H9 (cell line): Measurements from ENCODE around the gene FOXO6. TPM values are rescaled to one million over a fixed set of nuclear protein-coding genes. Genes with fewer than 3 reads are reported as not detected.
A peak's percentile ranks its signal among the peaks of the same experiment; 100 is the strongest.

Experiments used
- DNase-seq: peaks from one replicate; pipeline ENCODE4 v3.0.0-alpha.2; 2017
- H2AFZ ChIP-seq: one replicate; pipeline ENCODE4 v1.6.1; 2013; ENCODE audit warnings: mild to moderate bottlenecking, low read length, control low read depth, moderate library complexity
- H2AK5ac ChIP-seq: 2 replicates; pipeline ENCODE4 v1.6.1; 2013; ENCODE audit warnings: low read length, control low read depth, mixed read lengths; ENCODE audit not compliant: insufficient read length
- H2BK120ac ChIP-seq: one replicate; pipeline ENCODE4 v1.6.1; 2013; ENCODE audit warnings: low read depth, mild to moderate bottlenecking, low read length, control low read depth, inconsistent platforms; ENCODE audit not compliant: poor library complexity, severe bottlenecking
- H2BK12ac ChIP-seq: 2 replicates; pipeline ENCODE4 v1.6.1; 2013; ENCODE audit warnings: low read length, control low read depth, mixed read lengths, low read depth; ENCODE audit not compliant: insufficient read length
- H2BK15ac ChIP-seq: 2 replicates; pipeline ENCODE4 v1.6.1; 2013; ENCODE audit warnings: low read depth, low read length, control low read depth
- H2BK20ac ChIP-seq: one replicate; pipeline ENCODE4 v1.6.1; 2013; ENCODE audit warnings: low read depth, mild to moderate bottlenecking, low read length, control low read depth, inconsistent platforms; ENCODE audit not compliant: poor library complexity, severe bottlenecking
- H2BK5ac ChIP-seq: 2 replicates; pipeline ENCODE4 v1.6.1; 2013; ENCODE audit warnings: low read length, control low read depth, mixed read lengths; ENCODE audit not compliant: insufficient read length
- H3K14ac ChIP-seq: 2 replicates; pipeline ENCODE4 v1.6.1; 2013; ENCODE audit warnings: low read length, control low read depth; ENCODE audit not compliant: insufficient read depth
- H3K18ac ChIP-seq: 2 replicates; pipeline ENCODE4 v1.6.1; 2013; ENCODE audit warnings: low read depth, mild to moderate bottlenecking, mixed read lengths, low read length, control low read depth; ENCODE audit not compliant: insufficient read length
- H3K23ac ChIP-seq: 2 replicates; pipeline ENCODE4 v1.6.1; 2013; ENCODE audit warnings: low read length, control low read depth, mixed read lengths, low read depth; ENCODE audit not compliant: insufficient read length
- H3K23me2 ChIP-seq: 2 replicates; pipeline ENCODE4 v1.6.1; 2013; ENCODE audit warnings: low read depth, mild to moderate bottlenecking, mixed read lengths, low read length, control low read depth; ENCODE audit not compliant: insufficient read length, poor library complexity, severe bottlenecking
- H3K27ac ChIP-seq: 2 replicates; pipeline ENCODE4 v1.5.1; 2013; ENCODE audit warnings: low read length, control low read depth, mixed read lengths, low read depth; ENCODE audit not compliant: insufficient read length
- H3K27me3 ChIP-seq: 2 replicates; pipeline ENCODE4 v1.6.1; 2013; ENCODE audit warnings: low read length, control low read depth, inconsistent platforms; ENCODE audit not compliant: insufficient read depth
- H3K4ac ChIP-seq: 2 replicates; pipeline ENCODE4 v1.6.1; 2013; ENCODE audit warnings: low read depth, mild to moderate bottlenecking, control low read depth, inconsistent platforms, low read length, moderate library complexity
- H3K4me1 ChIP-seq: 2 replicates; pipeline ENCODE4 v1.6.1; 2013; ENCODE audit warnings: low read length, control low read depth, inconsistent platforms; ENCODE audit not compliant: insufficient read depth
- H3K4me2 ChIP-seq: 2 replicates; pipeline ENCODE4 v1.6.1; 2013; ENCODE audit warnings: low read length, control low read depth, mixed read lengths; ENCODE audit not compliant: insufficient read length, insufficient read depth
- H3K56ac ChIP-seq: 2 replicates; pipeline ENCODE4 v1.6.1; 2013; ENCODE audit warnings: low read depth, mild to moderate bottlenecking, mixed read lengths, low read length, control low read depth; ENCODE audit not compliant: insufficient read length
- H3K79me1 ChIP-seq: 2 replicates; pipeline ENCODE4 v1.6.1; 2013; ENCODE audit warnings: low read depth, mild to moderate bottlenecking, moderate library complexity, low read length, control low read depth, inconsistent platforms; ENCODE audit not compliant: insufficient read depth, poor library complexity, severe bottlenecking
- H3K79me2 ChIP-seq: 2 replicates; pipeline ENCODE4 v1.6.1; 2013; ENCODE audit warnings: low read length, control low read depth, inconsistent platforms; ENCODE audit not compliant: insufficient read depth
- H3K9ac ChIP-seq: 2 replicates; pipeline ENCODE4 v1.6.1; 2013; ENCODE audit warnings: low read length, control low read depth, mixed read lengths; ENCODE audit not compliant: insufficient read length; ENCODE audit errors: extremely low read depth
- H3K9me3 ChIP-seq: one replicate; pipeline ENCODE4 v1.6.1; 2013; ENCODE audit warnings: low read depth, low read length, inconsistent platforms; ENCODE audit not compliant: control insufficient read depth
- H3T11ph ChIP-seq: one replicate; pipeline ENCODE4 v1.6.1; 2013; ENCODE audit warnings: mild to moderate bottlenecking, low read length, control low read depth, inconsistent platforms
- H4K20me1 ChIP-seq: one replicate; pipeline ENCODE4 v1.6.1; 2013; ENCODE audit not compliant: control insufficient read depth, insufficient read length, insufficient read depth
- H4K5ac ChIP-seq: 2 replicates; pipeline ENCODE4 v1.6.1; 2013; ENCODE audit warnings: low read depth, mild to moderate bottlenecking, mixed read lengths, low read length, control low read depth; ENCODE audit not compliant: insufficient read length
- H4K8ac ChIP-seq: replicated peaks from 2 replicates; pipeline ENCODE4 v1.6.1; 2013; ENCODE audit warnings: low read length, control low read depth, mixed read lengths, low read depth; ENCODE audit not compliant: insufficient read length
- H4K91ac ChIP-seq: 2 replicates; pipeline ENCODE4 v1.6.1; 2013; ENCODE audit warnings: low read depth, mild to moderate bottlenecking, moderate library complexity, mixed read lengths, low read length, control low read depth; ENCODE audit not compliant: insufficient read length
- H3K27ac Mint-ChIP-seq, 3 experiments: 2 replicates in 2 of 3; 3 replicates in 1 of 3; pipeline ENCODE4 v1.8.0; 2020 to 2021; ENCODE audit warnings: mixed read lengths in 3 of 3, mild to moderate bottlenecking in 1 of 3, moderate library complexity in 1 of 3
- H3K27me3 Mint-ChIP-seq: 2 replicates; pipeline ENCODE4 v1.8.0; 2021; ENCODE audit warnings: low read depth, mild to moderate bottlenecking, moderate library complexity, mixed read lengths
- H3K36me3 Mint-ChIP-seq, 3 experiments: 2 replicates in 2 of 3; 3 replicates in 1 of 3; pipeline ENCODE4 v1.8.0; 2020 to 2021; ENCODE audit warnings: low read depth in 3 of 3, mixed read lengths in 3 of 3; ENCODE audit not compliant: insufficient read depth in 1 of 3
- H3K4me1 Mint-ChIP-seq, 2 experiments: 2 replicates each; pipeline ENCODE4 v1.8.0; 2020; ENCODE audit warnings: mixed read lengths in 2 of 2
- H3K4me3 Mint-ChIP-seq, 2 experiments: 2 replicates in 1 of 2; 3 replicates in 1 of 2; pipeline ENCODE4 v1.8.0; 2020 to 2021; ENCODE audit warnings: mild to moderate bottlenecking in 2 of 2, mixed read lengths in 2 of 2, moderate library complexity in 1 of 2
- H3K9me3 Mint-ChIP-seq, 2 experiments: 2 replicates in 1 of 2; 3 replicates in 1 of 2; pipeline ENCODE4 v1.8.0; 2020; ENCODE audit warnings: mild to moderate bottlenecking in 2 of 2, mixed read lengths in 2 of 2, moderate library complexity in 1 of 2
- CTCF ChIP-seq: fragments of 200-600 bp; sonication (generic); conservative IDR thresholded peaks from 3 replicates; pipeline ENCODE4 v1.8.0; 2021; ENCODE audit warnings: antibody characterized with exemption, mild to moderate bottlenecking
- WGBS: extraction: QIAGEN DNeasy Blood & Tissue Kit; methylation state at CpG from one replicate; pipeline ENCODE4 v1.1.7; 2013; ENCODE audit warnings: missing lambda C conversion rate, low lambda C conversion rate, mixed read lengths; ENCODE audit not compliant: insufficient read length; ENCODE audit errors: extremely low coverage; 5-methylcytosine and 5-hydroxymethylcytosine counted together
- total RNA-seq: library from RNA; stranded (reverse); gene quantifications from 2 replicates; pipeline ENCODE4 v1.2.1, GENCODE V29; 2021

Gene FOXO6
- total RNA-seq, 1 experiment from 2014 or later: 0.83 TPM

- no peak overlapping the region for H2BK5ac ChIP-seq
- no peak for DNase-seq
Measured at GRCh38 chr1:41412748-41413147, 51.5 kb downstream of the FOXO6 start.

More at GRCh38 chr1:41412748-41413147, 51.5 kb downstream of the FOXO6 start:
- Histone ChIP-seq H3K9me3 (no peaks in the 10 kb centered on the region), H2BK120ac (no peak overlapping the region), H3K9ac (no peak overlapping the region), H3K4ac (no peak overlapping the region), H4K5ac (no peak overlapping the region), H3K27me3 (no peaks in the 10 kb centered on the region), H3K79me2 (no peaks in the 10 kb centered on the region), H3T11ph (no peak overlapping the region), H3K4me1 (no peaks in the 10 kb centered on the region), H2BK20ac (no peak overlapping the region), H4K20me1 (no peaks in the 10 kb centered on the region), H3K79me1 (no peaks in the 10 kb centered on the region), H3K14ac (no peak overlapping the region), H3K56ac (no peak overlapping the region), H2AFZ (no peak overlapping the region), H2BK12ac (no peak overlapping the region), H3K23ac (no peak overlapping the region), H4K91ac (no peak overlapping the region), H2BK15ac (no peak overlapping the region), H3K27ac (no peak overlapping the region), H4K8ac (no peak overlapping the region), H3K23me2 (no peaks in the 10 kb centered on the region), H3K18ac (no peak overlapping the region), H2AK5ac (no peak overlapping the region), H3K4me2 (no peak overlapping the region)
- no peaks in the 10 kb centered on the region; a peak in 1 of 7 replicates for H3K36me3 Mint-ChIP-seq
- peak overlapping the region in 2 of 3 experiments; percentile 83 to 84; a peak in 5 of 7 replicates for H3K27ac Mint-ChIP-seq
- no peak for TF ChIP-seq CTCF
- peaks cover 20% of the 10 kb centered on the region for H3K27me3 Mint-ChIP-seq
- H3K9me3 Mint-ChIP-seq: no peaks in the 10 kb centered on the region; a peak in 1 of 5 replicates
- H3K4me3 Mint-ChIP-seq: no peak overlapping the region; a peak in 1 of 5 replicates
- no CpG with 5 or more reads among the region's 8 CpGs for WGBS
- peaks cover 23 to 34% of the 10 kb centered on the region in 2 experiments for H3K4me1 Mint-ChIP-seq
